Heart right ventricle (tissue), 16 donors: ENCODE results near the gene TLR1. TPM values are rescaled to one million over a fixed set of nuclear protein-coding genes. Genes with fewer than 3 reads are reported as not detected.
A peak's percentile ranks its signal among the peaks of the same experiment; 100 is the strongest.

Experiments
- ATAC-seq, 8 donors: fragments of 200-7000 bp; cut with Tn5 transposase; one replicate each; pipeline ENCODE4 v1.9.1; 2020; ENCODE audit warnings: mild to moderate bottlenecking in 8 of 8, moderate library complexity in 8 of 8, moderate number of reproducible peaks in 1 of 8
- DNase-seq, 2 donors: peaks; one replicate each; pipeline ENCODE4 v3.0.0-alpha.2; 2020
- H3K27ac ChIP-seq, 10 donors: fragments of 200-600 bp; sonication (generic) in 2 of 10; one replicate each; pipeline versions ENCODE4 v1.5.0 to v1.8.0; 2020 to 2022; ENCODE audit warnings: mild to moderate bottlenecking in 3 of 10
- H3K27me3 ChIP-seq, 7 donors: fragments of 200-600 bp; one replicate each; pipeline ENCODE4 v1.8.0; 2021 to 2022; ENCODE audit warnings: mild to moderate bottlenecking in 2 of 7
- H3K36me3 ChIP-seq, 9 donors: fragments of 200-600 bp; sonication (generic) in 1 of 9; one replicate each; pipeline versions ENCODE4 v1.5.0 to v1.8.0; 2020 to 2022; ENCODE audit warnings: mild to moderate bottlenecking in 2 of 9
- H3K4me1 ChIP-seq, 9 donors: fragments of 200-600 bp; sonication (generic) in 1 of 9; one replicate each; pipeline versions ENCODE4 v1.5.0 to v1.8.0; 2020 to 2022; ENCODE audit warnings: mild to moderate bottlenecking in 4 of 9
- H3K4me3 ChIP-seq, 10 donors: fragments of 200-600 bp; sonication (generic) in 2 of 10; one replicate each; pipeline versions ENCODE4 v1.5.0 to v1.8.0; 2020 to 2022; ENCODE audit warnings: mild to moderate bottlenecking in 7 of 10, moderate library complexity in 2 of 10
- H3K9me3 ChIP-seq, 11 donors: fragments of 200-600 bp in 10 of 11; sonication (generic) in 2 of 11; one replicate each; pipeline versions ENCODE4 v1.5.0 to v1.8.0; 2013 to 2022; ENCODE audit warnings: mild to moderate bottlenecking in 2 of 11, control low read depth in 1 of 11, moderate library complexity in 1 of 11
- WGBS, 2 donors: extraction: QIAGEN DNeasy Blood & Tissue Kit; methylation state at CpG; one replicate each; pipeline ENCODE4 v1.1.7; 2013; ENCODE audit warnings: inconsistent platforms in 1 of 2; 5-methylcytosine and 5-hydroxymethylcytosine counted together
- intact Hi-C, 10 donors: fragments of 100-400 bp; cut with DNase I; formaldehyde crosslinking; loops; one replicate each; pipeline versions ENCODE4 v1.11.1 to v1.14.2; 2022
- polyA plus RNA-seq, 2 donors: library from polyadenylated mRNA; stranded (reverse); fragments of 200-250 nt; gene quantifications; one replicate each; pipeline ENCODE4 v1.2.3, GENCODE V29; 2013
- total RNA-seq, 10 donors: library from RNA; stranded (reverse); fragmentation: NEBNext Ultra II Directional in 3 of 10; extraction: Animal tissue kit (Norgen Biotek cat#: 25700) in 3 of 10; gene quantifications; one replicate each; pipeline versions ENCODE4 v1.2.1 to v1.2.4, GENCODE V29; 2021 to 2023
- TF ChIP-seq, protein P1 (sequence below), 9 donors: fragments of 200-600 bp; sonication (generic) in 2 of 9; IDR thresholded peaks; one replicate each; pipeline versions ENCODE4 v1.5.0 to v1.8.0; 2021 to 2022; ENCODE audit warnings: antibody characterized with exemption in 9 of 9, mild to moderate bottlenecking in 5 of 9, moderate library complexity in 1 of 9
- donor health status: Arrhythmogenic right ventricular cardiomyopathy.
- donor health status: ischemic (EF 13 %, LVEDD 7.1; RV severe dilation, severe dysfunction).
- donor health status: healthy with polysubstance abuse.
- donor health status: DM: no; HTN: yes; CAD: no.
- donor health status: DM: no; HTN: no; CAD: no.
- donor health status: ischemic (EF 25% LVEDD 6.9; RV normal size, moderate dysfunction).
- donor health status: ischemic (EF 25% LVEDD 5.7; RV mildly dilated, moderate dysfunction).
- donor health status: healthy.
- donor health status: DM: yes; HTN: yes; CAD: no.
- donor health status: Ischemic cardiomyopathy.
- donor health status: ischemic (EF 35%, LVEDD 5.7; RV mildly dilated, moderate dysfunction).
- donor health status: nonischemic (EF 11% LVEDD 7.7; RV severe dilation, severe dysfunction).
- donor health status: DM: yes; HTN: yes; CAD: no.
- donor health status: PGD.
- donor health status: ischemic (EF 29% LVEDD 5.4; RV normal size, mild dysfunction).
- donor health status: nonischemic (EF 23%, LVEDD 6.1; RV moderate dilation, normal function).

TLR1 gene
- total and polyA plus RNA-seq, 12 donors: 0.49 to 14.0 (median 2.8) TPM

GRCh38 chr4:38759790-38760122 is 44.8 kb downstream of the TLR1 start:
- no peak overlapping the region for H3K27ac ChIP-seq
- TF ChIP-seq, protein P1, sequence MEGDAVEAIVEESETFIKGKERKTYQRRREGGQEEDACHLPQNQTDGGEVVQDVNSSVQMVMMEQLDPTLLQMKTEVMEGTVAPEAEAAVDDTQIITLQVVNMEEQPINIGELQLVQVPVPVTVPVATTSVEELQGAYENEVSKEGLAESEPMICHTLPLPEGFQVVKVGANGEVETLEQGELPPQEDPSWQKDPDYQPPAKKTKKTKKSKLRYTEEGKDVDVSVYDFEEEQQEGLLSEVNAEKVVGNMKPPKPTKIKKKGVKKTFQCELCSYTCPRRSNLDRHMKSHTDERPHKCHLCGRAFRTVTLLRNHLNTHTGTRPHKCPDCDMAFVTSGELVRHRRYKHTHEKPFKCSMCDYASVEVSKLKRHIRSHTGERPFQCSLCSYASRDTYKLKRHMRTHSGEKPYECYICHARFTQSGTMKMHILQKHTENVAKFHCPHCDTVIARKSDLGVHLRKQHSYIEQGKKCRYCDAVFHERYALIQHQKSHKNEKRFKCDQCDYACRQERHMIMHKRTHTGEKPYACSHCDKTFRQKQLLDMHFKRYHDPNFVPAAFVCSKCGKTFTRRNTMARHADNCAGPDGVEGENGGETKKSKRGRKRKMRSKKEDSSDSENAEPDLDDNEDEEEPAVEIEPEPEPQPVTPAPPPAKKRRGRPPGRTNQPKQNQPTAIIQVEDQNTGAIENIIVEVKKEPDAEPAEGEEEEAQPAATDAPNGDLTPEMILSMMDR (IDR thresholded peaks at IDR 0.05): peak in 2 of 9 donors; percentile 18 to 28
- H3K4me1 ChIP-seq: peaks cover 0 to 43% (median 4%) of the 10 kb centered on the region in 9 donors
- intact Hi-C loops: loop anchor here in 9 of 10 donors (2.0 to 10.0 kb wide), 8 partner anchors 23 to 375 kb away; partner anchors contain the start of genes TLR6 (in 7 of the 9), TLR1 (in 2 of the 9), FAM114A1 (in 1 of the 9) and TLR10 (in 1 of the 9)
- H3K27me3 ChIP-seq: no peaks in the 10 kb centered on the region
- H3K36me3 ChIP-seq: no peaks in the 10 kb centered on the region
- DNase-seq: no peak
- 89 to 95% methylated on average over 1 of the region's 1 CpG for WGBS, 2 donors
- no peak overlapping the region for H3K4me3 ChIP-seq
- ATAC-seq: no peak
- H3K9me3 ChIP-seq: no peaks in the 10 kb centered on the region

DNA sequence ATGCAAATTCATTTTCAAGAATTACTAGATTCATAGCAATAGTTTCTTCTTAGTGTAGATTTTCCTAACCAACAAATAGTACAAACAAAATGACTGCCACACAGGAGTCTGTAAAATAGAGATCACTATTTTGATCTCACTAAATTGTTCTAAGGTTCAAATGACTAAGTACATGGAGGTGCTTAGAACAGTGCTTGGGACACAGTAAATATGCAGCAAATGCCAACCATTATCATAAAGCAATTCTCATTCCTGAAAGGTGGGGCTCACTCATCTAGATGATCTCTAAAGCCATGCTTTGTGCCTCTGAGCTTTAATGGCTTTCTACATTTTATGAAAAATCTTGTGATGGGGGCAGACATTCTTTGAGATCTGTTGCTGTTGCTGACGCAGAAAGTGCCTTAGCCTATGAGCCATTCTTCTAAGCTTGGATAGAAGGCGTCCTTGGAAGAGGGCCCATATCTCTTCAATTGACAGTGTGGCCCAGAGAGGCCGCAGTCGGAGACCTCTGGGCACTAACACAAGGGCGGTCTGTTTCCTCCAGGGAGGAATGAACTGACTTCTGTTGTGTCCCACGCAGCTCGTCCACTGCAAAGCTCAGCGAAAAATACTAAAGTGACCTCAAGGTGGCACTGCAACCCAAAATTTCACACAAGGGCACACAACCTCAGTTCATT is 45.3 kb downstream of the TLR1 start:
- intact Hi-C loops: loop anchor here in 5 of 10 donors (2.0 to 10.0 kb wide), 6 partner anchors 24 to 376 kb away; partner anchors contain the start of genes TLR6 (in 5 of the 5), TLR1 (in 2 of the 5) and TLR10 (in 1 of the 5)
- Histone ChIP-seq H3K4me3 (no peak overlapping the region), H3K27ac (peak overlapping the region in 1 of 10 donors; percentile 10), H3K36me3 (no peaks in the 10 kb centered on the region), H3K9me3 (no peaks in the 10 kb centered on the region), H3K4me1 (peaks cover 0 to 43% (median 4%) of the 10 kb centered on the region in 9 donors), H3K27me3 (no peaks in the 10 kb centered on the region)
- DNase-seq (peak; percentile 31 to 75), ATAC-seq (peak; percentile 75 to 92 (median 86))
- TF ChIP-seq, protein P1 (IDR thresholded peaks at IDR 0.05): peak; percentile 50 to 83 (median 75)
- 10 to 11% methylated on average over 8 of the region's 8 CpGs for WGBS, 2 donors

GRCh38 chr4:38757945-38758600 is 46.5 kb downstream of the TLR1 start:
- intact Hi-C loops: loop anchor here in 5 of 10 donors (2.0 to 10.0 kb wide), 6 partner anchors 25 to 377 kb away; partner anchors contain the start of genes TLR6 (in 5 of the 5), TLR1 (in 2 of the 5) and TLR10 (in 1 of the 5)
- 86 to 88% methylated on average over 6 of the region's 6 CpGs for WGBS, 2 donors
- TF ChIP-seq, protein P1 (IDR thresholded peaks at IDR 0.05): peak in 3 of 9 donors; percentile 17 to 23 (median 22)

More at GRCh38 chr4:38757945-38758600, 46.5 kb downstream of the TLR1 start:
- ATAC-seq (no peak), DNase-seq (no peak)
- peak overlapping the region in 1 of 10 donors; percentile 2 for H3K27ac ChIP-seq
- H3K4me3 ChIP-seq: no peak overlapping the region
- no peaks in the 10 kb centered on the region for H3K36me3 ChIP-seq
- no peaks in the 10 kb centered on the region for H3K9me3 ChIP-seq
- H3K27me3 ChIP-seq: no peaks in the 10 kb centered on the region
- peaks cover 0 to 47% (median 7%) of the 10 kb centered on the region in 9 donors for H3K4me1 ChIP-seq
